Fibroblast of lung (primary cell): ENCODE results near the gene CARD14. TPM values are rescaled to one million over a fixed set of nuclear protein-coding genes. Genes with fewer than 3 reads are reported as not detected.

Source experiments
- DNase-seq, 2 donors: peaks; one replicate each; pipeline versions ENCODE4 v3.0.0 to v3.0.0-alpha.2; 2010; ENCODE audit warnings: low read depth in 2 of 2
- H2AFZ ChIP-seq: 2 replicates; pipeline ENCODE4 v1.5.1; 2012; ENCODE audit warnings: low read length, control low read depth, inconsistent platforms
- H3K27ac ChIP-seq: 2 replicates; pipeline ENCODE4 v1.5.1; 2011; ENCODE audit warnings: low read length, control low read depth; ENCODE audit not compliant: insufficient read depth
- H3K27me3 ChIP-seq: 2 replicates; pipeline ENCODE4 v1.5.1; 2011; ENCODE audit warnings: mild to moderate bottlenecking, low read length; ENCODE audit not compliant: control insufficient read depth, insufficient read depth
- H3K36me3 ChIP-seq: 2 replicates; pipeline ENCODE4 v1.5.1; 2011; ENCODE audit warnings: low read length; ENCODE audit not compliant: control insufficient read depth, insufficient read depth
- H3K4me1 ChIP-seq: 2 replicates; pipeline ENCODE4 v1.5.1; 2011; ENCODE audit warnings: low read length; ENCODE audit not compliant: control insufficient read depth, insufficient read depth; ENCODE audit errors: extremely low read depth
- H3K4me2 ChIP-seq: 2 replicates; pipeline ENCODE4 v1.5.1; 2011; ENCODE audit warnings: low read length, control low read depth; ENCODE audit not compliant: insufficient read depth; ENCODE audit errors: extremely low read depth
- H3K4me3 ChIP-seq, 4 experiments: fragments of 200-600 bp in 1 of 4; sonication (generic) in 1 of 4; replicated peaks in 1 of 4; 2 replicates each; pipeline ENCODE4 v1.5.1; 2011 to 2016; ENCODE audit warnings: low read length in 4 of 4, low read depth in 3 of 4, mild to moderate bottlenecking in 3 of 4, control low read depth in 2 of 4, inconsistent platforms in 1 of 4, mixed read lengths in 1 of 4; ENCODE audit not compliant: insufficient read depth in 1 of 4; ENCODE audit errors: control extremely low read depth in 1 of 4
- H3K79me2 ChIP-seq: 2 replicates; pipeline ENCODE4 v1.5.1; 2012; ENCODE audit warnings: mild to moderate bottlenecking, low read length, inconsistent platforms; ENCODE audit not compliant: control insufficient read depth, insufficient read depth
- H3K9ac ChIP-seq: 2 replicates; pipeline ENCODE4 v1.5.1; 2011; ENCODE audit warnings: mild to moderate bottlenecking, low read length, control low read depth; ENCODE audit not compliant: insufficient read depth
- H3K9me3 ChIP-seq: 2 replicates; pipeline ENCODE4 v1.5.1; 2012; ENCODE audit warnings: low read depth, low read length; ENCODE audit not compliant: control insufficient read depth, insufficient read depth
- H4K20me1 ChIP-seq: 2 replicates; pipeline ENCODE4 v1.5.1; 2011; ENCODE audit warnings: low read length; ENCODE audit not compliant: control insufficient read depth, insufficient read depth; ENCODE audit errors: extremely low read depth
- EZH2 ChIP-seq: IDR thresholded peaks from 2 replicates; pipeline ENCODE4 v1.5.1; 2012; ENCODE audit warnings: low read length, control low read depth, mild to moderate bottlenecking; ENCODE audit errors: missing control alignments
- polyA plus RNA-seq, 2 donors: library from polyadenylated mRNA; depleted of rRNA in 1 of 2; stranded (reverse) in 1 of 2; unstranded in 1 of 2; fragments of >200 nt; gene quantifications; 2 replicates each; pipeline ENCODE4 v1.2.1, GENCODE V29; 2011 to 2012; ENCODE audit warnings: missing spikeins in 1 of 2
- total RNA-seq: library from RNA; depleted of rRNA; stranded (reverse); fragments of >200 nt; gene quantifications from 2 replicates; pipeline ENCODE4 v1.2.1, GENCODE V29; 2014
- TF ChIP-seq, protein P1 (sequence below), 2 donors: IDR thresholded peaks in 1 of 2; conservative IDR thresholded peaks in 1 of 2; 1 replicate in 1 of 2; 2 replicates in 1 of 2; pipeline ENCODE4 v1.5.1; 2011 to 2012; ENCODE audit warnings: low read length in 2 of 2, control low read depth in 1 of 2, inconsistent platforms in 1 of 2, low read depth in 1 of 2, mild to moderate bottlenecking in 1 of 2

The CARD14 gene
- total and polyA plus RNA-seq, 2 donors (not counting 1 experiment from before 2014, with no cell fraction given), result 0.17 TPM; not detected in 1

- Histone ChIP-seq H3K36me3 (peaks cover 3% of the 10 kb centered on the region), H2AFZ (no peak overlapping the region), H3K4me3 (no peak overlapping the region), H3K4me1 (no peaks in the 10 kb centered on the region), H4K20me1 (no peaks in the 10 kb centered on the region), H3K4me2 (no peak overlapping the region), H3K79me2 (no peaks in the 10 kb centered on the region), H3K9me3 (no peaks in the 10 kb centered on the region), H3K9ac (no peak overlapping the region), H3K27me3 (no peaks in the 10 kb centered on the region), H3K27ac (no peak overlapping the region)
- TF ChIP-seq EZH2, result no peak
- TF ChIP-seq, protein P1, sequence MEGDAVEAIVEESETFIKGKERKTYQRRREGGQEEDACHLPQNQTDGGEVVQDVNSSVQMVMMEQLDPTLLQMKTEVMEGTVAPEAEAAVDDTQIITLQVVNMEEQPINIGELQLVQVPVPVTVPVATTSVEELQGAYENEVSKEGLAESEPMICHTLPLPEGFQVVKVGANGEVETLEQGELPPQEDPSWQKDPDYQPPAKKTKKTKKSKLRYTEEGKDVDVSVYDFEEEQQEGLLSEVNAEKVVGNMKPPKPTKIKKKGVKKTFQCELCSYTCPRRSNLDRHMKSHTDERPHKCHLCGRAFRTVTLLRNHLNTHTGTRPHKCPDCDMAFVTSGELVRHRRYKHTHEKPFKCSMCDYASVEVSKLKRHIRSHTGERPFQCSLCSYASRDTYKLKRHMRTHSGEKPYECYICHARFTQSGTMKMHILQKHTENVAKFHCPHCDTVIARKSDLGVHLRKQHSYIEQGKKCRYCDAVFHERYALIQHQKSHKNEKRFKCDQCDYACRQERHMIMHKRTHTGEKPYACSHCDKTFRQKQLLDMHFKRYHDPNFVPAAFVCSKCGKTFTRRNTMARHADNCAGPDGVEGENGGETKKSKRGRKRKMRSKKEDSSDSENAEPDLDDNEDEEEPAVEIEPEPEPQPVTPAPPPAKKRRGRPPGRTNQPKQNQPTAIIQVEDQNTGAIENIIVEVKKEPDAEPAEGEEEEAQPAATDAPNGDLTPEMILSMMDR (conservative IDR thresholded peaks at IDR 0.05 in 1 of 2, IDR thresholded peaks at IDR 0.05 in 1 of 2; ENCODE audit: low read depth in 1 of 2, low read length in 2 of 2), result no peak
- DNase-seq, result no peak
Observed at GRCh38 chr17:80247561-80247960, 77.7 kb downstream of the CARD14 start.

GRCh38 chr17:80248001-80248893, 78.4 kb downstream of the CARD14 start:
- Histone ChIP-seq H3K9me3 (no peaks in the 10 kb centered on the region), H2AFZ (no peak overlapping the region), H4K20me1 (no peaks in the 10 kb centered on the region), H3K4me3 (no peak overlapping the region), H3K27ac (no peak overlapping the region), H3K79me2 (no peaks in the 10 kb centered on the region), H3K4me1 (no peaks in the 10 kb centered on the region), H3K9ac (no peak overlapping the region), H3K36me3 (peaks cover 3% of the 10 kb centered on the region), H3K27me3 (no peaks in the 10 kb centered on the region), H3K4me2 (no peak overlapping the region)
- no peak for DNase-seq
- TF ChIP-seq, protein P1 (conservative IDR thresholded peaks at IDR 0.05 in 1 of 2, IDR thresholded peaks at IDR 0.05 in 1 of 2; ENCODE audit: low read depth in 1 of 2, low read length in 2 of 2), result no peak
- no peak for TF ChIP-seq EZH2

DNA sequence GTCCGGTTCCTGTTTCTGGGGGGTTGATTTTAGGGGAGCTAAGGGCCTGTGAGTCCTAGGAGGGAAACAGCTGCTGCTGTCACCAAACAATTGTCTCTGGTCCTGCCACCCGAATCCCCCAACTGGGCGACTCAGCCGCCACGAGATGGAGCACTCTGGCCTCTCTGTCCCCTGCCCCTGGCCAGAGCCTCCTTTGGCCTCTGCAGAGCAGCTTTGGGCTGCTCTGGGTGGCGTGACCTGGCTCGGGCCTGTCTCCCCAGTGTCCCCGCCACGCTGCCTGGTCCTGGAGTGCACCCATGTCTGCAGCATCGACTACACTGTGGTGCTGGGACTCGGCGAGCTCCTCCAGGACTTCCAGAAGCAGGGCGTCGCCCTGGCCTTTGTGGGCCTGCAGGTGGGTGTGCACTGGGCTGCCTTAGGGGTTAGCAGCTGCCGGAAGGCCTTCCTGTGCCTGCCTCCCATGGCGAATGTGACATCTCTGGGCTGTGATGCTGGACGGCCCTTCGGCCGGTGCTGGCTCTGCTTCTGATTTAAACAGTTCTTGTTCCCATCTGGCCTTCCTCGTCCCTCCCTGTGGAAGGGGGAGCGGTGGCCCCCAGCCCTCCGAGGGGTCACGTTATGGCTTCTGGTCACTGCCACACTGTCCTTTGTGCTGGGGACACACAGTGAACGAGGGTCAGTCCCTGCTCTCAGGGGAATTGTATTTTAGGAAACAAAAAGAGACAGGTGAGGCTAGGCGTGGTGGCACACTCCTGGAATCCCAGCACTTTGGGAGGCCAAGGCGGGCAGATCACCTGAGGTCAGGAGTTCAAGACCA, 79.3 kb downstream of the CARD14 start:
- DNase-seq, result no peak
- TF ChIP-seq, protein P1 (conservative IDR thresholded peaks at IDR 0.05 in 1 of 2, IDR thresholded peaks at IDR 0.05 in 1 of 2; ENCODE audit: low read depth in 1 of 2, low read length in 2 of 2), result no peak
- TF ChIP-seq EZH2, result no peak
- Histone ChIP-seq H4K20me1 (no peaks in the 10 kb centered on the region), H3K27me3 (no peaks in the 10 kb centered on the region), H3K36me3 (peaks cover 3% of the 10 kb centered on the region), H2AFZ (no peak overlapping the region), H3K27ac (no peak overlapping the region), H3K4me3 (no peak overlapping the region), H3K9me3 (no peaks in the 10 kb centered on the region), H3K9ac (no peak overlapping the region), H3K79me2 (no peaks in the 10 kb centered on the region), H3K4me1 (no peaks in the 10 kb centered on the region), H3K4me2 (no peak overlapping the region)
